Stomach (tissue), 9 donors: ENCODE data around the gene SEBOX. TPM values are rescaled to one million over a fixed set of nuclear protein-coding genes. Genes with fewer than 3 reads are reported as not detected.

Experiments used
- DNase-seq, 2 donors: peaks; one replicate each; pipeline versions ENCODE4 v3.0.0 to v3.0.0-alpha.2; 2013 to 2019
- H3K27ac ChIP-seq, 5 donors: fragments of 200-600 bp in 4 of 5; sonication (generic) in 4 of 5; one replicate each; pipeline ENCODE4 v1.5.1; 2013 to 2019; ENCODE audit warnings: mild to moderate bottlenecking in 1 of 5, moderate library complexity in 1 of 5
- H3K27me3 ChIP-seq, 3 donors: fragments of 200-600 bp; sonication (generic); one replicate each; pipeline ENCODE4 v1.5.1; 2017 to 2019; ENCODE audit warnings: mixed run types in 1 of 3
- H3K36me3 ChIP-seq, 4 donors: fragments of 200-600 bp; sonication (generic); 1 replicate in 3 of 4; 2 replicates in 1 of 4; pipeline ENCODE4 v1.5.1; 2016 to 2019
- H3K4me1 ChIP-seq, 4 donors: fragments of 200-600 bp; sonication (generic); one replicate each; pipeline ENCODE4 v1.5.1; 2016 to 2019
- H3K4me3 ChIP-seq, 4 donors: fragments of 200-600 bp; sonication (generic) in 3 of 4; one replicate each; pipeline ENCODE4 v1.5.1; 2016 to 2019; ENCODE audit warnings: mild to moderate bottlenecking in 1 of 4
- H3K9me3 ChIP-seq, 4 donors: fragments of 200-600 bp; sonication (generic); one replicate each; pipeline ENCODE4 v1.5.1; 2016 to 2019
- CTCF ChIP-seq, 7 experiments: fragments of 450-650 bp in 4 of 7; fragments of 200-600 bp in 3 of 7; sonication (generic) in 3 of 7; IDR thresholded peaks; one replicate each; pipeline ENCODE4 v1.5.1; 2016 to 2019; ENCODE audit warnings: antibody characterized with exemption in 7 of 7, control low read depth in 2 of 7, mild to moderate bottlenecking in 1 of 7
- EP300 ChIP-seq: sonication (generic); formaldehyde crosslinking; IDR thresholded peaks from one replicate; pipeline ENCODE4 v1.6.1; 2017; ENCODE audit warnings: antibody characterized with exemption
- POLR2A ChIP-seq, 4 donors: fragments of 450-650 bp; IDR thresholded peaks; one replicate each; pipeline ENCODE4 v1.6.1; 2016; ENCODE audit warnings: antibody characterized with exemption in 4 of 4, control low read depth in 2 of 4, mild to moderate bottlenecking in 1 of 4, moderate library complexity in 1 of 4
- POLR2AphosphoS5 ChIP-seq, 3 donors: sonication (generic); formaldehyde crosslinking; IDR thresholded peaks; one replicate each; pipeline ENCODE4 v1.6.1; 2016; ENCODE audit warnings: antibody characterized with exemption in 3 of 3
- WGBS, 5 donors: extraction: QIAGEN DNeasy Blood & Tissue Kit in 3 of 5; methylation state at CpG; one replicate each; pipeline versions ENCODE4 v1.1.5 to v1.1.7; 2013 to 2018; 5-methylcytosine and 5-hydroxymethylcytosine counted together
- intact Hi-C: fragments of 100-400 bp; cut with DNase I; formaldehyde crosslinking; loops from one replicate; pipeline ENCODE4 v1.15.1; 2023; ENCODE audit warnings: low total_unique reads
- polyA plus RNA-seq, 3 donors: library from polyadenylated mRNA; stranded (reverse); fragments of 200-250 nt; gene quantifications; one replicate each; pipeline ENCODE4 v1.2.3, GENCODE V29; 2013
- total RNA-seq, 5 donors: library from RNA; depleted of rRNA; stranded (reverse); fragments of >200 nt; gene quantifications; one replicate each; pipeline versions ENCODE4 v1.1.0 to v1.2.3, GENCODE V29; 2014 to 2016
- donor health status: healthy with polysubstance abuse.
- donor health status: Bipolar disorder and iron deficiency.
- donor health status: healthy.

The SEBOX gene
- total and polyA plus RNA-seq, 8 donors, result not detected

DNA sequence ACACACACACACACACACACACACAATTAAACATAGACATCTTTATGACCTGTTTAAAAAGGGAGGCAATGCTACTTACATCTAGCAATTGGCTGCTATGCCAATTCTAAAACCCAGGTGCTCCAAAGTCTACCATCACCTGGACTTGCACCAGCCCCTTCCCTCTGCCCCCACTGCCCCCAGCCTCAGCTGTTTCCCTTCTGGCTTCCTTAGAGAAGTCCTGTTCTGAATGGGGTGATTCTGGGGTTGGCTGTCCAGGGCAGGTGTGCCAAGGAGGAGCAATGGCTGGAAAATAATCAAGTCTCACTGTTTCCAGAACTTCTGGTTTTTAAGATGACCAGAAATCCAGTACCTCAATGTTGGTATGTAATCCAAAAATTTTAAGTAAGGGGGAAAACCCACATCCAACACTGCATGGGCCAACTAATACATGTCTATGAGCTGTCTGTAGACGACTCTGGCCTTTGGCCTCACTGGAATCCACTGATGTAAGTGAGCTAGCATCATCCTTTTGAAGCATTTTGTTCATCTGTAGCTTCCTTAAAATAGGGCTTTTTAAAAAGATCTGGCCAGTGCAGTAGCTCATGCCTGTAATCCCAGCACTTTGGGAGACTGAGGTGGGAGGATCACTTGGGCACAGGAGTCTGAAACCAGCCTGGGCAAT lies 31.8 kb downstream of the SEBOX start:
- DNase-seq, result no peak
- WGBS, 5 donors, result 62 to 76% (median 71%) methylated on average over 1 of the region's 1 CpG
- H3K27ac ChIP-seq, result peak overlapping the region in 1 of 5 donors; percentile 94
- H3K4me1 ChIP-seq, result peaks cover 35 to 55% (median 49%) of the 10 kb centered on the region in 4 donors
- TF ChIP-seq EP300, result no peak
- no peaks in the 10 kb centered on the region for H3K27me3 ChIP-seq
- intact Hi-C loops, result no loop called here
- H3K9me3 ChIP-seq, result no peaks in the 10 kb centered on the region
- peaks cover 21 to 40% (median 38%) of the 10 kb centered on the region in 4 donors for H3K36me3 ChIP-seq
- peak overlapping the region in 1 of 4 donors; percentile 95 for H3K4me3 ChIP-seq

DNA sequence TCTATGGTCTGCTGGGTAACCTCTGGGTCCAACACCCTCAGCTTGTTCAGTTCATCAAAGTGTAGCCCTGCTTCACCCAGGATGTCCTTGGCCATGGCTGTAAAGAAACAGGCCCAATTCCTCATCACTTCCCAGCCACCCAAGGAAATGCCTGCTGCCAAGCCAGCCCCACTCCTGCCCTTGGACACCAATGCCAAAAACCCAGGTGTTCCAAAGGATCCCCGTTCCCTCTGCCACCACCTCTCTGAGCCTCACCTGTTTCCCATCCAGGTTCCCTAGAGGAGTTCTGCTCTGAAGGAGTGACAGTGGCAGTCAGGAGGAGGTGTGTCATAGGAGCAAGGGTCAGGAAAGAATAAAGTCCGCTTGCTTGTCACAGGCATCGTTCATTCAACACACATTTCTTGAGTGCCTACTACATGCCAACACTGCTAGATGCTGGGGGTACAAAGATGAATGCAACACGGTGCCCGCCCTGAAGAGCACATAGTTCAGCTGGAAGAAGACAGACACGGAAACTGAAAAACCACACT lies 33.0 kb downstream of the SEBOX start:
- Histone ChIP-seq H3K27ac (no peak overlapping the region), H3K27me3 (no peaks in the 10 kb centered on the region), H3K9me3 (no peaks in the 10 kb centered on the region), H3K4me3 (no peak overlapping the region), H3K36me3 (peaks cover 27 to 53% (median 51%) of the 10 kb centered on the region in 4 donors), H3K4me1 (peaks cover 25 to 46% (median 38%) of the 10 kb centered on the region in 4 donors)
- DNase-seq, result peak in 1 of 2 donors; percentile 14
- no peak for TF ChIP-seq EP300
- TF ChIP-seq POLR2AphosphoS5 (IDR thresholded peaks at IDR 0.05), result no peak
- intact Hi-C loops, result no loop called here
- 84 to 88% (median 86%) methylated on average over 6 of the region's 6 CpGs for WGBS, 5 donors

DNA sequence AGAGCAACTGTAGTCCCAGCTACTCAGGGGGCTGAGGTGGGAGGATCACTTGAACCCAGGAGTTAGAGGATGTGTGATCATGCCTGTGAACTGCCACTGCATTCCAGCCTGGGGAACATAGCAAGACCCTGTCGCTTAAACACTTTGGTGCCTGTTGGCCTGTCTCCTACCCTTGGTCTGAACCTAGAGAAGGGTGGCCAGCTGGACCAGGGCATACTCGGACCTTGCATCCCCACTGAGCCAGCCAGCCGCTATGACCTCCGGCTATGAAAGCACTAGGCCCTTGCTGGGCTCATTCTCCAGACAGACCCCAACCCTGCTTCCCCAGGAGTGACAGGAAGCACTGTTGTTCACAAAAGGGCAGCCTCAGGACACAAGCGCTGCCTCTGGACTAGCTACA lies 34.3 kb downstream of the SEBOX start:
- intact Hi-C loops, result no loop called here
- Histone ChIP-seq H3K27me3 (no peaks in the 10 kb centered on the region), H3K4me3 (no peak overlapping the region), H3K4me1 (peaks cover 27 to 49% (median 36%) of the 10 kb centered on the region in 4 donors), H3K27ac (no peak overlapping the region), H3K9me3 (no peaks in the 10 kb centered on the region), H3K36me3 (peaks cover 36 to 64% (median 60%) of the 10 kb centered on the region in 4 donors)
- peak in 1 of 2 donors; percentile 17 for DNase-seq
- TF ChIP-seq CTCF (IDR thresholded peaks at IDR 0.05) (no peak), EP300 (no peak), POLR2A (IDR thresholded peaks at IDR 0.05) (no peak), POLR2AphosphoS5 (IDR thresholded peaks at IDR 0.05) (no peak)
- WGBS, 5 donors, result 75 to 100% (median 91%) methylated on average over 2 to 5 of the region's 5 CpGs

DNA sequence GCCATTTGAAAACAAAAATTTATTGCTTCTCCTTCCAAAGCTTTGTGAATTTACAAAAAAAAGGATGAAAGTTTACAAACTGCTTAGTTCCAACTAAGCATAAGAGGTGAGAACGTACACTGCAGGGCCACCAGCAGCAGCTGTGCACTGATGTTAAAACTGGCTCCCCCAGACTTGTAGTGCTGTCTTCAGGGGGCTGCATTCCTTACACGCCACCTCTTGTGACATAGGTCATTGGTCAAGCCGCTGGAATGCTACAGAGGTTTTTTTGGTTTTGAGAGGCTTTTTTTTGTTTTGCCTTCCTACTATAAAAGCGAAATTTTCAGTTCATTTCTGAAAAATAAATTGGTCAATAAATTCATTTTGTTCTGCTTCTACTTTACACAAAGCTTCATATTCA lies 36.7 kb downstream of the SEBOX start:
- no peaks in the 10 kb centered on the region for H3K27me3 ChIP-seq
- H3K9me3 ChIP-seq, result no peaks in the 10 kb centered on the region
- intact Hi-C loops, result no loop called here
- H3K4me1 ChIP-seq, result peaks cover 24 to 56% (median 33%) of the 10 kb centered on the region in 4 donors
- no peak for TF ChIP-seq EP300
- TF ChIP-seq POLR2A (IDR thresholded peaks at IDR 0.05), result no peak
- TF ChIP-seq CTCF (IDR thresholded peaks at IDR 0.05), result no peak
- no peak for TF ChIP-seq POLR2AphosphoS5 (IDR thresholded peaks at IDR 0.05)
- H3K36me3 ChIP-seq, result peaks cover 36 to 64% (median 60%) of the 10 kb centered on the region in 4 donors
- WGBS, 5 donors, result 73 to 75% (median 75%) methylated on average over 4 of the region's 4 CpGs
- peak in 1 of 2 donors; percentile 14 for DNase-seq
- H3K27ac ChIP-seq, result no peak overlapping the region
- H3K4me3 ChIP-seq, result no peak overlapping the region

DNA sequence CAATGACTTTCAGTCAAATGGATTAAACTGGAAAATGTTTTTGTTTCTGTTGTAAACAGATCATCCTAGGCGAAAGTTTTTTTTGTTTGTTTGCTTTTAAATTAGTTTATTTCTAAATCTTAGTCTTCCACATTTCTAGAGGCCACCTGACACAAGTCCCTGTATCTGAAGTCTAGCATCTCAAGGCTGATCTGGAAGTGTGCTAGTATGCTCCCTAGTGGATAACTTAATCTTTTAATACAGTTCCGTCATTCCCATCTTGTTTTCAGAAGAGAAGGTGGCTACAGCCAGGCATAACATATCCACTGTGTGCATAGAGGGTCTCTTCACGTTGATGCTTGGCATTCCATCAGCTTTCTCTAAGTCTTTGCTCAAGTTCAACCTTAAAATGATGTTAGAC lies 37.3 kb downstream of the SEBOX start:
- Histone ChIP-seq H3K36me3 (peaks cover 36 to 64% (median 60%) of the 10 kb centered on the region in 4 donors), H3K4me1 (peaks cover 20 to 55% (median 27%) of the 10 kb centered on the region in 4 donors), H3K4me3 (no peak overlapping the region), H3K9me3 (no peaks in the 10 kb centered on the region), H3K27ac (no peak overlapping the region), H3K27me3 (no peaks in the 10 kb centered on the region)
- 48 to 60% (median 50%) methylated on average over 3 of the region's 3 CpGs for WGBS, 5 donors
- DNase-seq, result no peak
- TF ChIP-seq POLR2AphosphoS5 (IDR thresholded peaks at IDR 0.05), result no peak
- intact Hi-C loops, result no loop called here
